PC-3 (cell line): ENCODE data around the gene GOSR1. TPM values are rescaled to one million over a fixed set of nuclear protein-coding genes. Genes with fewer than 3 reads are reported as not detected.

Experiments
- ATAC-seq: fragments of 200-7000 bp; cut with Tn5 transposase; 2 replicates; pipeline ENCODE4 v1.9.1; 2020; ENCODE audit warnings: mild to moderate bottlenecking, moderate library complexity
- BruUV-seq: library from RNA; stranded (reverse); fragments of 400-500 nt; replicated peaks from 2 replicates; lab custom pipeline; 2021; lab: Mats Ljungman, UMichigan
- CTCF ChIA-PET: fragments of 300-600 bp; sonication (Branson Sonifier 250); formaldehyde crosslinking; loops from one replicate; lab custom pipeline; 2022; ENCODE audit warnings: antibody characterized with exemption; lab: Charles Lee
- POLR2A ChIA-PET: fragments of 300-600 bp; sonication (Branson Sonifier 250); formaldehyde crosslinking; loops from one replicate; lab custom pipeline; 2022; ENCODE audit warnings: antibody characterized with exemption; ENCODE audit not compliant: unreplicated experiment; lab: Charles Lee
- DNase-seq: peaks from one replicate; pipeline ENCODE4 v3.0.0-alpha.2; 2015
- H2AFZ ChIP-seq: fragments of 300-600 bp; sonication (generic); 2 replicates; pipeline ENCODE4 v1.6.0; 2016; ENCODE audit warnings: antibody characterized with exemption, low read length
- H3F3A ChIP-seq: fragments of 300-600 bp; sonication (generic); one replicate; pipeline ENCODE4 v1.6.0; 2017; ENCODE audit warnings: antibody characterized with exemption, low read length, control low read depth, mild to moderate bottlenecking; ENCODE audit not compliant: unreplicated experiment
- H3K27ac ChIP-seq: fragments of 300-600 bp; sonication (generic); 2 replicates; pipeline ENCODE4 v1.5.1; 2016; ENCODE audit warnings: mild to moderate bottlenecking, low read length
- H3K27me3 ChIP-seq: fragments of 300-600 bp; sonication (generic); 2 replicates; pipeline ENCODE4 v1.6.1; 2016; ENCODE audit warnings: low read length, mixed read lengths
- H3K36me3 ChIP-seq: fragments of 300-600 bp; sonication (generic); 2 replicates; pipeline ENCODE4 v1.6.1; 2016; ENCODE audit warnings: low read depth, mixed run types, low read length, mixed read lengths
- H3K4me1 ChIP-seq: fragments of 300-600 bp; sonication (generic); 2 replicates; pipeline ENCODE4 v1.5.1; 2016; ENCODE audit warnings: low read length; ENCODE audit not compliant: insufficient read depth
- H3K4me2 ChIP-seq: fragments of 300-600 bp; sonication (generic); 2 replicates; pipeline ENCODE4 v1.6.0; 2016; ENCODE audit warnings: low read length
- H3K4me3 ChIP-seq: fragments of 300-600 bp; sonication (generic); 2 replicates; pipeline ENCODE4 v1.5.1; 2016; ENCODE audit warnings: mild to moderate bottlenecking, low read length, mixed read lengths
- H3K79me2 ChIP-seq: fragments of 300-600 bp; sonication (generic); 2 replicates; pipeline ENCODE4 v1.6.1; 2017; ENCODE audit warnings: low read length, mixed read lengths
- H3K9ac ChIP-seq: fragments of 300-600 bp; sonication (generic); 2 replicates; pipeline ENCODE4 v1.6.0; 2016; ENCODE audit warnings: mild to moderate bottlenecking, low read length
- H3K9me2 ChIP-seq: fragments of 300-600 bp; sonication (generic); replicated peaks from 2 replicates; pipeline ENCODE4 v1.6.1; 2016; ENCODE audit warnings: mixed run types, low read length, mixed read lengths
- H3K9me3 ChIP-seq: fragments of 300-600 bp; sonication (generic); 2 replicates; pipeline ENCODE4 v1.6.1; 2016; ENCODE audit warnings: low read length, mixed read lengths
- H4K20me1 ChIP-seq: fragments of 300-600 bp; sonication (generic); 2 replicates; pipeline ENCODE4 v1.6.1; 2016; ENCODE audit warnings: low read length, mixed read lengths
- CTCF ChIP-seq: fragments of 300-600 bp; sonication (generic); conservative IDR thresholded peaks from 2 replicates; pipeline ENCODE4 v1.5.1; 2017; ENCODE audit warnings: antibody characterized with exemption, low read depth, mild to moderate bottlenecking, low read length
- EZH2 ChIP-seq: fragments of 300-600 bp; sonication (generic); IDR thresholded peaks from one replicate; pipeline ENCODE4 v1.6.1; 2017; ENCODE audit warnings: antibody characterized with exemption, mild to moderate bottlenecking, low read length; ENCODE audit not compliant: unreplicated experiment
- EZH2phosphoT487 ChIP-seq: fragments of 300-600 bp; sonication (generic); IDR thresholded peaks from 2 replicates; pipeline ENCODE4 v1.6.1; 2018; ENCODE audit warnings: mild to moderate bottlenecking, antibody characterized with exemption, low read length, borderline replicate concordance
- intact Hi-C: fragments of 100-400 bp; cut with micrococcal nuclease; formaldehyde crosslinking; loops from 2 replicates; pipeline ENCODE4 v1.9.0; 2023
- total RNA-seq: library from RNA; depleted of rRNA; stranded (reverse); fragments of >200 nt; gene quantifications from 2 replicates; pipeline ENCODE4 v1.2.3, GENCODE V29; 2014

The GOSR1 gene
- total RNA-seq, 1 experiment from 2014 or later, result 22.2 TPM

- no peaks in the 10 kb centered on the region for H3K79me2 ChIP-seq
- no peak overlapping the region for H3K9ac ChIP-seq
- no peaks in the 10 kb centered on the region for H3F3A ChIP-seq
- intact Hi-C loops, result no loop called here
- H3K27ac ChIP-seq, result no peak overlapping the region
- TF ChIP-seq EZH2, result no peak
- no peak for TF ChIP-seq CTCF
- no peak for TF ChIP-seq EZH2phosphoT487
- DNase-seq (no peak), ATAC-seq (no peak; the same call in 1 of the 2 replicates)
- H4K20me1 ChIP-seq, result no peaks in the 10 kb centered on the region
- H3K36me3 ChIP-seq, result no peaks in the 10 kb centered on the region
- H3K27me3 ChIP-seq, result no peaks in the 10 kb centered on the region
- H3K4me3 ChIP-seq, result no peak overlapping the region
- H3K4me2 ChIP-seq, result no peak overlapping the region
- ChIA-PET CTCF (no interaction called here), POLR2A (no interaction called here)
- no peaks in the 10 kb centered on the region for H3K9me3 ChIP-seq
- H3K9me2 ChIP-seq, result no peaks in the 10 kb centered on the region
- no peak overlapping the region for H2AFZ ChIP-seq
- BruUV-seq, result no TSS peak
- peaks cover 5% of the 10 kb centered on the region; the same call in 1 of the 2 replicates for H3K4me1 ChIP-seq
Measured at GRCh38 chr17:30468465-30468864, 8.7 kb upstream of the GOSR1 start.

GRCh38 chr17:30472238-30472890 lies 4.8 kb upstream of the GOSR1 start:
- Histone ChIP-seq H3K9ac (no peak overlapping the region), H3K9me3 (no peaks in the 10 kb centered on the region), H3K4me1 (peaks cover 10% of the 10 kb centered on the region; the same call in 1 of the 2 replicates), H3K4me3 (no peak overlapping the region), H3K36me3 (no peaks in the 10 kb centered on the region), H3K4me2 (no peak overlapping the region), H3K27ac (no peak overlapping the region), H3K79me2 (peaks cover 1% of the 10 kb centered on the region), H2AFZ (no peak overlapping the region), H3K9me2 (no peaks in the 10 kb centered on the region), H3F3A (no peaks in the 10 kb centered on the region), H4K20me1 (no peaks in the 10 kb centered on the region), H3K27me3 (no peaks in the 10 kb centered on the region)
- no TSS peak for BruUV-seq
- intact Hi-C loops, result no loop called here
- TF ChIP-seq EZH2, result no peak
- TF ChIP-seq EZH2phosphoT487, result no peak
- TF ChIP-seq CTCF, result no peak
- ChIA-PET CTCF (interaction anchor here (0.6 kb wide), 1 partner anchor 127 kb away, joined by 3 read pairs; no protein-coding TSS in a partner anchor), POLR2A (no interaction called here)
- DNase-seq (no peak), ATAC-seq (no peak)

GRCh38 chr17:30475206-30475605 lies 2.0 kb upstream of the GOSR1 start:
- H3F3A ChIP-seq, result no peaks in the 10 kb centered on the region
- intact Hi-C loops, result no loop called here
- H3K36me3 ChIP-seq, result no peaks in the 10 kb centered on the region
- H3K4me2 ChIP-seq, result no peak overlapping the region
- H4K20me1 ChIP-seq, result no peaks in the 10 kb centered on the region
- no peak for DNase-seq
- H2AFZ ChIP-seq, result no peak overlapping the region
- no peaks in the 10 kb centered on the region for H3K27me3 ChIP-seq
- no peaks in the 10 kb centered on the region for H3K9me2 ChIP-seq
- POLR2A ChIA-PET, result no interaction called here
- H3K9me3 ChIP-seq, result no peaks in the 10 kb centered on the region
- H3K9ac ChIP-seq, result no peak overlapping the region
- TF ChIP-seq CTCF (no peak), EZH2phosphoT487 (no peak), EZH2 (no peak)
- H3K79me2 ChIP-seq, result peaks cover 22% of the 10 kb centered on the region
- H3K4me3 ChIP-seq, result no peak overlapping the region
- CTCF ChIA-PET, result no interaction called here
- ATAC-seq, result no peak
- H3K27ac ChIP-seq, result no peak overlapping the region
- peaks cover 8% of the 10 kb centered on the region; the same call in 1 of the 2 replicates for H3K4me1 ChIP-seq
- BruUV-seq, result no TSS peak
